Transverse colon (tissue), 4 donors: ENCODE measurements around the gene MBOAT2. TPM values are rescaled to one million over a fixed set of nuclear protein-coding genes. Genes with fewer than 3 reads are reported as not detected.
"Not testable (repeated sequence)": the region's sequence is repeated elsewhere in the genome, so short reads cannot be mapped to it uniquely, and the experiment has no call there.

Experiments
- DNase-seq: peaks from one replicate; pipeline ENCODE4 v3.0.0-alpha.2; 2019
- H3K27ac ChIP-seq, 4 donors: fragments of 200-600 bp; sonication (generic); 2 replicates each; pipeline ENCODE4 v1.5.1; 2016 to 2018; ENCODE audit warnings: inconsistent platforms in 4 of 4
- H3K27me3 ChIP-seq: fragments of 200-600 bp; sonication (generic); 2 replicates; pipeline ENCODE4 v1.5.1; 2017; ENCODE audit warnings: inconsistent platforms
- H3K36me3 ChIP-seq, 4 donors: fragments of 200-600 bp; sonication (generic); 2 replicates each; pipeline ENCODE4 v1.5.1; 2017 to 2019; ENCODE audit warnings: inconsistent platforms in 4 of 4
- H3K4me1 ChIP-seq, 4 donors: fragments of 200-600 bp; sonication (generic); 2 replicates each; pipeline ENCODE4 v1.5.1; 2017 to 2020; ENCODE audit warnings: inconsistent platforms in 4 of 4
- H3K4me3 ChIP-seq, 4 donors: fragments of 200-600 bp; sonication (generic); 1 replicate in 1 of 4; 2 replicates in 3 of 4; pipeline versions ENCODE4 v1.5.1 to v1.6.1; 2017 to 2019; ENCODE audit warnings: inconsistent platforms in 4 of 4
- H3K9me3 ChIP-seq, 2 donors: fragments of 200-600 bp; sonication (generic); 2 replicates each; pipeline ENCODE4 v1.5.1; 2017 to 2019; ENCODE audit warnings: inconsistent platforms in 2 of 2
- EP300 ChIP-seq: sonication (generic); formaldehyde crosslinking; IDR thresholded peaks from one replicate; pipeline ENCODE4 v1.6.1; 2017; ENCODE audit warnings: antibody characterized with exemption, low read depth
- POLR2A ChIP-seq: fragments of 450-650 bp; IDR thresholded peaks from one replicate; pipeline ENCODE4 v1.6.1; 2016; ENCODE audit warnings: antibody characterized with exemption, mild to moderate bottlenecking, moderate library complexity
- POLR2AphosphoS5 ChIP-seq, 3 donors: sonication (generic); formaldehyde crosslinking; IDR thresholded peaks; one replicate each; pipeline ENCODE4 v1.6.1; 2016; ENCODE audit warnings: antibody characterized with exemption in 3 of 3
- WGBS, 2 donors: methylation state at CpG; one replicate each; pipeline ENCODE4 v1.1.5; 2018; ENCODE audit warnings: low coverage in 1 of 2; 5-methylcytosine and 5-hydroxymethylcytosine counted together
- in situ Hi-C, 4 donors: fragments of 200-750 bp; cut with MboI; loops; one replicate each; pipeline versions ENCODE4 v1.15.0 to v1.15.1; 2017; ENCODE audit warnings: low sequenced_read_pairs in 3 of 4, low pct_ligation_motif_present in 1 of 4, low pct_unique_long_range_greater_than_20kb in 1 of 4
- intact Hi-C: fragments of 100-400 bp; cut with DNase I; formaldehyde crosslinking; loops from one replicate; pipeline ENCODE4 v1.15.1; 2023; ENCODE audit warnings: low total_unique reads
- total RNA-seq, 4 donors: library from RNA; depleted of rRNA; stranded (reverse); fragments of >200 nt; gene quantifications; one replicate each; pipeline ENCODE4 v1.1.0, GENCODE V29; 2016
- TF ChIP-seq, protein P1 (sequence below), 5 experiments: fragments of 200-600 bp in 3 of 5; fragments of 450-650 bp in 2 of 5; sonication (generic) in 3 of 5; IDR thresholded peaks; 1 replicate in 2 of 5; 2 replicates in 3 of 5; pipeline ENCODE4 v1.5.1; 2016 to 2017; ENCODE audit warnings: antibody characterized with exemption in 5 of 5, inconsistent platforms in 3 of 5, mild to moderate bottlenecking in 2 of 5, moderate library complexity in 1 of 5

MBOAT2 gene
- total RNA-seq, 4 donors from 2014 or later = 10.0 to 132 (median 89.2) TPM

DNA sequence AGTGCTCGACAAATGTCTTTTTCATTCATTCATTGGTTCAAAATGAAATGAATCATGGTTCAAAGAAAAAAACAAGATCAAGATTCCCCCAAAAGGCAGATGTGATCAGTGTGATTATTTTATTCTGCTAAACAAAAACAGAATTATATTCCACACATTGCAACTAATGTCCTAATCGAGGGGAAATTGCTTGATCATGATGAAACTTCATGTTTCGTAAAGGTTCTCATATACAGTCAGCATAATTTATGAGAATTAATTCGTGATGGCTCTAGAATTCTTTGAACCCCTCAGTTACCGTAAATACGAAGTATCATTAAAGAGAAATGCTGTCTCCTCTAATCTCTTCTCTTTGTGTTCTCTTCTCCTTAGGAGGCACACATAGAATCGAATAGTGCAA, 42.1 kb upstream of the MBOAT2 start:
- WGBS, 2 donors = 89 to 90% methylated on average over 7 of the region's 7 CpGs
- Histone ChIP-seq H3K27ac (no peak overlapping the region), H3K9me3 (no peaks in the 10 kb centered on the region), H3K27me3 (no peaks in the 10 kb centered on the region), H3K36me3 (no peaks in the 10 kb centered on the region), H3K4me3 (no peak overlapping the region), H3K4me1 (no peaks in the 10 kb centered on the region)
- no peak for DNase-seq
- in situ Hi-C loops = no loop called here
- intact Hi-C loops = no loop called here
- TF ChIP-seq POLR2A (no peak), POLR2AphosphoS5 (IDR thresholded peaks at IDR 0.05) (no peak), EP300 (no peak)
- TF ChIP-seq, protein P1, sequence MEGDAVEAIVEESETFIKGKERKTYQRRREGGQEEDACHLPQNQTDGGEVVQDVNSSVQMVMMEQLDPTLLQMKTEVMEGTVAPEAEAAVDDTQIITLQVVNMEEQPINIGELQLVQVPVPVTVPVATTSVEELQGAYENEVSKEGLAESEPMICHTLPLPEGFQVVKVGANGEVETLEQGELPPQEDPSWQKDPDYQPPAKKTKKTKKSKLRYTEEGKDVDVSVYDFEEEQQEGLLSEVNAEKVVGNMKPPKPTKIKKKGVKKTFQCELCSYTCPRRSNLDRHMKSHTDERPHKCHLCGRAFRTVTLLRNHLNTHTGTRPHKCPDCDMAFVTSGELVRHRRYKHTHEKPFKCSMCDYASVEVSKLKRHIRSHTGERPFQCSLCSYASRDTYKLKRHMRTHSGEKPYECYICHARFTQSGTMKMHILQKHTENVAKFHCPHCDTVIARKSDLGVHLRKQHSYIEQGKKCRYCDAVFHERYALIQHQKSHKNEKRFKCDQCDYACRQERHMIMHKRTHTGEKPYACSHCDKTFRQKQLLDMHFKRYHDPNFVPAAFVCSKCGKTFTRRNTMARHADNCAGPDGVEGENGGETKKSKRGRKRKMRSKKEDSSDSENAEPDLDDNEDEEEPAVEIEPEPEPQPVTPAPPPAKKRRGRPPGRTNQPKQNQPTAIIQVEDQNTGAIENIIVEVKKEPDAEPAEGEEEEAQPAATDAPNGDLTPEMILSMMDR (IDR thresholded peaks at IDR 0.05) = no peak

DNA sequence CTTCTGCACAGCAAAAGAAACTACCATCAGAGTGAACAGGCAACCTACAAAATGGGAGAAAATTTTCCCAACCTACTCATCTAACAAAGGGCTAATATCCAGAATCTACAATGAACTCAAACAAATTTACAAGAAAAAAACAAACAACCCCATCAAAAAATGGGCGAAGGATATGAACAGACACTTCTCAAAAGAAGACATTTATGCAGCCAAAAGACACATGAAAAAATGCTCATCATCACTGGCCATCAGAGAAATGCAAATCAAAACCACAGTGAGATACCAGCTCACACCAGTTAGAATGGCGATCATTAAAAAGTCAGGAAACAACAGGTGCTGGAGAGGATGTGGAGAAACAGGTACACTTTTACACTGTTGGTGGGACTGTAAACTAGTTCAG, 40.0 kb upstream of the MBOAT2 start:
- H3K36me3 ChIP-seq, H3K27ac ChIP-seq, DNase-seq, H3K9me3 ChIP-seq, H3K4me3 ChIP-seq, intact Hi-C loops, in situ Hi-C loops, H3K4me1 ChIP-seq, H3K27me3 ChIP-seq: not testable (repeated sequence)
- WGBS, 2 donors = 91 to 100% methylated on average over 1 to 2 of the region's 2 CpGs

DNA sequence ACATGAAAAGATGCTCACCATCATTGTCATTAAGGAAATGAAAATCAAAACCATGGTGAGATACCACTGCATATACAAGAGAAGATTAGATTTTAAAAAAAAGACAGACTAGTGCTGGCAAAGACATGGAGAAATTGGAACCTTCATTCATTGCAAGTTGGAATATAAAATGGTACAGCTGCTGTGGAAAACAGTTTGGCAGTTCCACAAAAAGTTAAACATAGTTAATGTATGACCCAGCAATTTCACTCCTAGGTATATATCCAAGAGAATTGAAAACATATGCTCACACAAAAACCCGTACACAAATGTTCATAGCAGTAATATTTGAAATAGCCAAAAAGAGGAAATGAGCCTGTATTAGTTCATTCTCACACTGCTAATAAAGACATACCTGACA, 33.7 kb upstream of the MBOAT2 start:
- in situ Hi-C loops = no loop called here
- DNase-seq = no peak
- no peak for TF ChIP-seq POLR2AphosphoS5 (IDR thresholded peaks at IDR 0.05)
- Histone ChIP-seq H3K9me3 (no peaks in the 10 kb centered on the region), H3K4me1 (peaks cover 0 to 13% (median 7%) of the 10 kb centered on the region in 4 donors), H3K36me3 (no peaks in the 10 kb centered on the region), H3K27me3 (no peaks in the 10 kb centered on the region), H3K27ac (no peak overlapping the region), H3K4me3 (no peak overlapping the region)
- WGBS, 2 donors = 26% methylated on average over 1 of the region's 1 CpG; no CpG with 5 or more reads in 1 of the 2 donors
- intact Hi-C loops = no loop called here

DNA sequence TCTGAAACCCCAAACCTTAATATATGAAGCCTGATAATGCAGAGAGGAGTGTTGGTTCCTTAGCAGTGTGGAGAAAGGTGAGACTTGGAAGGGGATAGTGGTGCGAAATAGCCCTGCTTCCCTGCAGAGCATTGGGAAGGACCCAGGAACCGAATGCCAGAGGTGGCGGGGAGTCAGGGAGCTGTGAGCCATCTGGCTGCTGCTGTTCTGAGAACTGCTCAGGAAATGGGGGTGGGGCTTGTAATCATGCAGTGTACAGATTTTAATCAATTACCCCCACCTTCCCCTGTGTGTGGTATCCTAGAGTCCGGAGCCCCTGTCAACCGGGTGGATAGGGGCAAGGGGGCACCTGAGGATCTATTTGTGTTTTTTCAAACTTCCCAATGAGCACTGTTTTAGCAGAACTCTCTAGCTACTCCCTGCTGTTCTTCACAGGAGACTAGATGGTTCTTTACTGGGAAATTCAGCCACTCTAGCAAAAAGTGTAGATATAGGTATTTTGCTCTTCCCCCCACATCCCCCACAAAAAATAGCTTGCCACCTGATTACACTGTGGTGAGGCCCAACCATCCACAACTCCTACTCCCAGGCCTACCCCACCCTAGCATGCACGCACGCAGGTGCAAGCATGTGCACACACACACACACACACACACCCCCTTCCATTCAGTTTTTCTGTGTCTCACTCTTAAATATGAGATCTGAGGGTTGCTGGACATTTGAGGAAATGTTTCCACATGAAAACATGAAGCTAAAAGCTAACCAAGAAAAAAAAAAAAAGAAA, 30.1 kb upstream of the MBOAT2 start:
- 66 to 80% methylated on average over 2 to 7 of the region's 7 CpGs for WGBS, 2 donors
- DNase-seq = no peak
- Histone ChIP-seq H3K27me3 (no peaks in the 10 kb centered on the region), H3K4me1 (peaks cover 0 to 13% (median 8%) of the 10 kb centered on the region in 4 donors), H3K4me3 (no peak overlapping the region), H3K27ac (no peak overlapping the region), H3K9me3 (no peaks in the 10 kb centered on the region), H3K36me3 (no peaks in the 10 kb centered on the region)
- TF ChIP-seq POLR2AphosphoS5 (IDR thresholded peaks at IDR 0.05) (no peak), EP300 (no peak), POLR2A (no peak)
- TF ChIP-seq, protein P1 (IDR thresholded peaks at IDR 0.05) = no peak
- in situ Hi-C loops = no loop called here
- intact Hi-C loops = no loop called here

DNA sequence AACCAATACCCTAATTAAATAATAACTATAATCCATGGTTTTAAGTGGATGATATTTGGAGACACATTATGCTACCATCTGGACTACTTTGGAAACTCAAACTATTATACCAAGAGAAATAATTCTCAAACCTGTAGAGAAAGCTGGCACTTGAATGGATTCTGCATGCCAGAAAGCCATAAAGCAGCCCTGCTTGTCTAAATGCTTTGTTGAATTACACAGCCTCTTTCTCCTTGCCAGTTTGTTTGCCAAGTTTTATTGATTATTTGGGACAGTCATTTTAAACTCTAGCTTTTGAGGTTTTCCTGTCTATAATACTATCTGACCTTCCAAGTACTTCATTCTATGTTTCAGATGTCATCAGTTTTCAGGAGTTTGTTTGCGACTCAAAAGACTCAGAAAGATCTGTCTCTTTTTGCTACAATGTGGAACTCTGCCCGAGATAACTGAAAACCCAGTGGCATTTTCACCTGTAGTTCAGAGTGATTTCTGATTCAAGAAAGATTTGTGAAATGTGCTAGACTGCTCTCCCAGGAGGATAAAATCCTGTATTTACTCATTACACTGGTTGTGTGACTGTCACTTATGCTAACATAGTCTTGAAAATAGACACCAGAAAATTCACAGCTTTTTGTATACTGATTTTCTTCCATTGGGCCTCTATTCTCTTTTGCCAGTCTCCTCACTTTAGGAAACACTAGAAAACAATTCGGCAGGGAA, 29.2 kb upstream of the MBOAT2 start:
- in situ Hi-C loops (no loop called here), intact Hi-C loops (no loop called here)
- Histone ChIP-seq H3K27me3 (no peaks in the 10 kb centered on the region), H3K4me3 (no peak overlapping the region), H3K27ac (peak overlapping the region in 1 of 4 donors; percentile 2), H3K4me1 (peaks cover 0 to 13% (median 8%) of the 10 kb centered on the region in 4 donors), H3K9me3 (no peaks in the 10 kb centered on the region), H3K36me3 (no peaks in the 10 kb centered on the region)
- TF ChIP-seq, protein P1 (IDR thresholded peaks at IDR 0.05) = no peak
- no peak for TF ChIP-seq POLR2AphosphoS5 (IDR thresholded peaks at IDR 0.05)
- TF ChIP-seq EP300 = no peak
- no peak for TF ChIP-seq POLR2A
- WGBS, 2 donors = 29 to 42% methylated on average over 2 to 3 of the region's 3 CpGs
- no peak for DNase-seq
